GM04504 (cell line): ENCODE measurements around the gene KRT80.

Experiments used
- DNase-seq: peaks from one replicate; pipeline ENCODE4 v3.0.0-alpha.2; 2012; ENCODE audit warnings: low read depth

Gene KRT80

GRCh38 chr12:52152905-52153317 lies 38.9 kb downstream of the KRT80 start:
- DNase-seq: no peak

DNA sequence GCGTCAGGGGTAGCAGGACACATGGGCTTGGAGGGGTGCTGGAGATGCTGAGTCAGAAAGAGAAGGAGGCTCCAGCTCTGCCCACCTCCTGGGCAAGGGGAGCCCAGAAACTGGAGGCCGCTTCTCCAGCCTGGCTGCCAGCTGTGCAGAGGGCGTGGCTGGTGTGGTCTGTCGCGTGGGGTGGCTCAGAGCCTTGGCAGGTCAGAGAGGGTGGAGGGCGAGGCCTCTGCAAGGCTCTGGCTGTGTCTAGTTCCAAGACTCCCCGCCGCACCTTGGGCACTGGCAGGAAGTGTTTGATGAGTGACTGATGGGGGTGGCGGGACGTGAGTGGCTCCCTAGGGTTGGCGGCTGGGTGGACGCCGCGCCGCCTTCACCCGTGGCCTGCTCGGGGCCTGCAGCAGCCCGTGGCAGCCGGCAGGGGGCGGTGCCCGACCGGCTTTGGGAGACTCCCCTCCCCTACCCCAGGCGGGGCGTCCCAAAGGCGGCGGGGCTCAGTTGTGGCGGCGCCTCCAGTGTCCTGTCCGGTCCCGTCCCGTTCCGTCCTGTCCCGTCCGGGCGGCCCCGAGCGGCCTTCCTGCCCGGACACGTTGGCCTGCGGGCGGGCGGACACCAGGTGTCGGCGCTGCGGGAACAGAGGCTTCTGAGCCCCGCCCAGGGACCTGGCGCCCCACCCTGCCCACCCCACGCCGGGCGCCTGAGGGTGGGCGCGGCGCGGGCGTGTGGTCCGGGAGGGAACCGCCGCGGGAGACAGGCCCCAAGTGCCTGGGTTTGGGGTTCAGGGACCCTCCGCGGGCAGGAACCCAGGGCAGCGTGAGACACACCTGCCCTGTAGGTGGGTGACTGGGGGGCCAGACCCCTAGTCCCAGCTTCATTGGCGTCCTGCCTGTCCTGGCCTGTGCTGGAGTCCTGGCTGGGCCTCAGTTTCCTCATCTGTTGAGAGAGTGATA lies 39.7 kb downstream of the KRT80 start:
- no peak for DNase-seq

GRCh38 chr12:52151153-52151836 lies 40.5 kb downstream of the KRT80 start:
- no peak for DNase-seq

DNA sequence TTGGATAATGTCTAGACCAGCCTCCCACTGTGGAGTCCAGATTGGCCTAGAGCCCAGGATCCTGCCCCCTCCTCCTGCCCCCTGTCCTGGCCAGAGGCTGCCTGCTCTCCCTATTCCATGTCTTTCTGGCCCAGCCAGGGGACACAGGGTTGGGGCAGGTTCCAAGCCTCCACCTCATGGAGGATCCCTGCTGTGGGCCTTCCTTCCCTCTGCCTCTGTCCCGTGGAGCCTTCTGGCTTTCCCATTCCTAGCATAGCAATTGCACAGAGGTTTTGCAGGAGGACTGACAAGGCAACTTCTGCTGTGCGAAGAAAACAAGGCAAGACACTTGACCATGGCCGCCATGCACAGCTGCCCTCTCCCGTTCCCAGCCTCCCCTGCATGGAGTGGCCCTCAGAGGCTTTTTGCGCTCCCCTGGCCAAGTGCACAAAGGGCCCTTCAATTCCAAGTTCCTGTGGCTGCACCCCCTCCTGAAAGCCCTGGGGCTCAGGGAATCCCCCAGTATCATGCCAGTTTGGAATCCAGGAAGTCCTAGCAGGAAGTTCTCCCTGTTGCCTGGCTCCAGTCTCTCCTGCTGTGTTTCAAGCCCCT lies 42.1 kb downstream of the KRT80 start:
- DNase-seq: no peak

DNA sequence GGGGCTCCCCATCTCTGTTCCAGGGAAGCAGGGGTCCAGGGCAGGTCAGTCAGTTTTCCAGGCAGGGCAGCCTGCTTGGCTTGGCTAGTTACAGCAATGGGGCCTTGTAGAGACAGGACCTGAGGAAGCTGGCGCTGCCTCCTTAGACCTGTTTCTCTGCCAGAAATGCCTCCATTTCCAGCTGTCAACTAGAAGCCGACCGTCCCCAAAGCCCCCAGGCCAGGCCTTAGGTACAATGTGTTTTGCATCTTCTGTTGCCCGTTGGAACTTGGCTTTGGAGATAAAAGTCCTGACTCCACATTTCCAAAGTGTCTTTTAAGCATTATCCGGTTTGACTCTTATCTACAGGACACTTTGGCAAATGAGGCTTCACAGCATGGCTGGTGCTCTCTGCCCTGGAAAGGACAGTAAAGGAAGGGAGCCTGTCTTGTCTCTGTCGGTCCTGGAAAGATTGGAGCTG lies 42.6 kb downstream of the KRT80 start:
- no peak for DNase-seq

- no peak for DNase-seq
Observed at GRCh38 chr12:52148464-52149181, 43.2 kb downstream of the KRT80 start.

DNA sequence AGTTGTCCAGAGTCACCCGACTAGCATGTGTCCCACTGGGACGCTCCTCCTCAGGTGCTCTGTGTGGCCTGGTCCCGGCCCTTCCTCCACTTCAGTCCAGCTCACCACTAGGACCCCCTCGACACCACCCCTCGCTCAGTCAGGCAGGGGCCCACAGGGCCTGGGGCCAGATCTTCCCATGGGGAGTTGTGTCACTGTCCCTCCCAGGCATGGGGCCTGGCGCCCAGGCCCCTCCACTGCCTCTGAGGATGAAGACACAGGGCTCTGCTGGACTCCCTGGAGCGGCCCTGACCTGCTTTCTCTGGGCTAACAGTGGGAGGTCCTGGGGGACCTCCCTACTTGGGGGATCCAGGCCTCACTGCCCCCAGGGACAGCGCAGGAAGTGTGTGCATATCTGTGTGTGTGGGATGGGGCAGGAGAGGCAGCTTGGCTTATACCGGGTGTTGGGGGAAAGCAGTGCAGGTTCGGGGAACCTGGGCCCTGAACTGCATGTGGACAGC lies 43.8 kb downstream of the KRT80 start:
- DNase-seq: no peak

- peak; percentile 98 for DNase-seq
Observed at GRCh38 chr12:52147367-52147963, 44.3 kb downstream of the KRT80 start.

GRCh38 chr12:52146822-52147366 lies 44.9 kb downstream of the KRT80 start:
- DNase-seq: no peak

DNA sequence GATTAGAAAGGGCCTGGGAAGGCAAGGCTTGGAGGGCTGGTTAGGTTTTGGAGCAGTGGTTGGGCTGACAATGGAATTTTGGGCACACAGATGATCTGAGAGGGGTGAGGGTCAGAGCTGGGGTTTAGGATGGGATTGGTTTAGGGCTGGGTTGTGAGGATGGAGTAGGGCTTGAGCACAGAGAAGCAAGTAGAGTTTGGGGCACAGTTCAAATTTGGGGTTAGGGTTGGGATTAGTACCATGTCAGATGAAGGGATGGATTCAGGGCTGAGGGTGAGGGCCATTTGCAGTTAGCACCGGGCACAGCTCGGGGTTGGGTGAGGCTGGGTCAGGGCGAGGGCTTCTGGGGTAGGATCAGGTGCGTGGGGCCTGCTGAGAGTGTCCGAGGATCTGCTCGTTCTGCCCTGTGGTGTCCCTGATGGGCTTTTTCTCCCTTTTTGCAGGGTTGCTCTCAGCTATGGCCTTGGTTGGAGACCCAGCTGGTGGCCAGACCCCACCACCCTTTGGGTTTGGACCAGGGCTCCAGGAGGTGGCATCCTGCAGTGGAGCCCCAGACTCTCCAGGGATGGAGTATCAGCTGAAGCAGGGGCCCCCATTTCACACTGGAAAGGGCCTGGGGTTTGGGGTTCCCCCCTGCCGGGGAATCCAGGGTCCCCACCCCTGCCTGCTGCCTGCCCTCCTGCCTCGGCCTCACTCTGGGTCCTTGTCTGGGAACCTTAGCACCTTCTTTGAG lies 45.6 kb downstream of the KRT80 start:
- DNase-seq: no peak

GRCh38 chr12:52145228-52146088 lies 46.4 kb downstream of the KRT80 start:
- no peak for DNase-seq

- no peak for DNase-seq
Observed at GRCh38 chr12:52144512-52145227, 47.1 kb downstream of the KRT80 start.

- DNase-seq: no peak
Observed at GRCh38 chr12:52142431-52142830, 49.4 kb downstream of the KRT80 start.

- no peak for DNase-seq
Observed at GRCh38 chr12:52141875-52142274, 49.9 kb downstream of the KRT80 start.

- no peak for DNase-seq
Observed at GRCh38 chr12:52141306-52141705, 50.5 kb downstream of the KRT80 start.

GRCh38 chr12:52139579-52140062 lies 52.2 kb downstream of the KRT80 start:
- DNase-seq: no peak

DNA sequence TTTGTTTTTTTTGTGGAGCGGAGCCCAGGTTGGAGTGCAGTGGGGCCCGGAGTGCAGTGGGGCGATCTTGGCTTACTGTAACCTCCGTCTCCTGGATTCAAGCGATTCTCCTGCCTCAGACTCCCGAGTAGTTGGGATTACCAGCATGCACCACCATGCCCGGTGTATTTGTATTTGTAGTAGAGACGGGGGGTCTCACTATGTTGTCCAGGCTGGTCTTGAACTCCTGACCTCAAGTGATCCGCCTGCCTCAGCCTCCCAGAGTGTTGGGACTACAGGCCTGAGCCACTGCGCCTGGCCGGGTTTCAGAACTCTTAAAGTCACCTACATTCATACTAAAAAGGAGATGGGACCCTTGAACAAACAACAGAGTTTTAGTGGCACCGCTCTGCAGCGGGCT lies 52.7 kb downstream of the KRT80 start:
- no peak for DNase-seq

- no peak for DNase-seq
Observed at GRCh38 chr12:52137746-52138145, 54.1 kb downstream of the KRT80 start.

GRCh38 chr12:52132754-52133161 lies 59.1 kb downstream of the KRT80 start:
- DNase-seq: no peak
